Gastroesophageal sphincter (tissue), 4 donors: Measurements from ENCODE around the gene FGF14. TPM values are rescaled to one million over a fixed set of nuclear protein-coding genes. Genes with fewer than 3 reads are reported as not detected.

Experiments
- ATAC-seq: fragments of 150-250 bp; one replicate; pipeline ENCODE4 v1.9.1; 2016; ENCODE audit warnings: mild to moderate bottlenecking, moderate library complexity
- H3K27ac ChIP-seq, 4 donors: fragments of 200-600 bp; sonication (generic) in 3 of 4; 1 replicate in 3 of 4; 2 replicates in 1 of 4; pipeline ENCODE4 v1.5.1; 2016 to 2019
- H3K27me3 ChIP-seq: fragments of 200-600 bp; sonication (generic); one replicate; pipeline ENCODE4 v1.5.1; 2019
- H3K36me3 ChIP-seq, 2 donors: fragments of 200-600 bp; sonication (generic); one replicate each; pipeline ENCODE4 v1.5.1; 2019; ENCODE audit warnings: control low read depth in 1 of 2
- H3K4me1 ChIP-seq, 3 donors: fragments of 200-600 bp; sonication (generic); 1 replicate in 2 of 3; 2 replicates in 1 of 3; pipeline ENCODE4 v1.5.1; 2016 to 2019; ENCODE audit warnings: control low read depth in 2 of 3
- H3K4me3 ChIP-seq, 2 donors: fragments of 200-600 bp; sonication (generic); one replicate each; pipeline ENCODE4 v1.5.1; 2019; ENCODE audit warnings: mild to moderate bottlenecking in 1 of 2, moderate library complexity in 1 of 2
- H3K9me3 ChIP-seq, 3 donors: fragments of 200-600 bp; sonication (generic); one replicate each; pipeline ENCODE4 v1.5.1; 2017 to 2019; ENCODE audit warnings: control low read depth in 2 of 3
- CTCF ChIP-seq, 4 experiments: fragments of 200-600 bp in 2 of 4; fragments of 450-650 bp in 2 of 4; sonication (generic) in 1 of 4; IDR thresholded peaks; one replicate each; pipeline ENCODE4 v1.5.1; 2017 to 2019; ENCODE audit warnings: antibody characterized with exemption in 4 of 4, mild to moderate bottlenecking in 2 of 4, moderate library complexity in 2 of 4
- EP300 ChIP-seq: sonication (generic); formaldehyde crosslinking; IDR thresholded peaks from one replicate; pipeline ENCODE4 v1.6.1; 2017; ENCODE audit warnings: antibody characterized with exemption, mild to moderate bottlenecking
- POLR2A ChIP-seq, 2 donors: fragments of 450-650 bp; IDR thresholded peaks; one replicate each; pipeline ENCODE4 v1.6.1; 2017; ENCODE audit warnings: antibody characterized with exemption in 2 of 2, mild to moderate bottlenecking in 2 of 2, moderate library complexity in 1 of 2
- POLR2AphosphoS5 ChIP-seq: sonication (generic); formaldehyde crosslinking; IDR thresholded peaks from one replicate; pipeline ENCODE4 v1.6.1; 2017; ENCODE audit warnings: antibody characterized with exemption
- WGBS, 2 donors: methylation state at CpG; one replicate each; pipeline ENCODE4 v1.1.5; 2018; ENCODE audit warnings: low coverage in 1 of 2; 5-methylcytosine and 5-hydroxymethylcytosine counted together
- total RNA-seq, 4 donors: library from RNA; depleted of rRNA; stranded (reverse); fragments of >200 nt; gene quantifications; one replicate each; pipeline ENCODE4 v1.1.0, GENCODE V29; 2016

The FGF14 gene
- total RNA-seq, 4 donors from 2014 or later: 0.31 to 2.0 (median 0.95) TPM

- Histone ChIP-seq H3K4me3 (peak overlapping the region; percentile 48 to 64), H3K36me3 (no peaks in the 10 kb centered on the region), H3K27ac (peak overlapping the region in 3 of 4 donors; percentile 49 to 82 (median 65)), H3K9me3 (no peaks in the 10 kb centered on the region), H3K4me1 (peaks cover 0 to 41% (median 0%) of the 10 kb centered on the region in 3 donors), H3K27me3 (peaks cover 39% of the 10 kb centered on the region)
- no peak for TF ChIP-seq EP300
- no peak for TF ChIP-seq POLR2AphosphoS5
- TF ChIP-seq POLR2A (IDR thresholded peaks at IDR 0.05): no peak
- peak in 1 of 4 experiments; percentile 36 for TF ChIP-seq CTCF (IDR thresholded peaks at IDR 0.05)
- WGBS, 2 donors: 0% methylated on average over 4 to 6 of the region's 58 CpGs
- ATAC-seq: peak; percentile 44
Observed at GRCh38 chr13:102399791-102400674, 1.8 kb downstream of the FGF14 start.

GRCh38 chr13:102395939-102396338, 5.9 kb downstream of the FGF14 start:
- Histone ChIP-seq H3K27me3 (peaks cover 17% of the 10 kb centered on the region), H3K27ac (peak overlapping the region in 2 of 4 donors; percentile 82 to 90), H3K36me3 (no peaks in the 10 kb centered on the region), H3K4me3 (no peak overlapping the region), H3K4me1 (peaks cover 0 to 36% (median 3%) of the 10 kb centered on the region in 3 donors), H3K9me3 (no peaks in the 10 kb centered on the region)
- 83 to 85% methylated on average over 1 to 2 of the region's 2 CpGs for WGBS, 2 donors
- TF ChIP-seq POLR2A (IDR thresholded peaks at IDR 0.05) (no peak), POLR2AphosphoS5 (no peak), CTCF (IDR thresholded peaks at IDR 0.05) (no peak), EP300 (no peak)
- no peak for ATAC-seq

GRCh38 chr13:102395174-102395573, 6.7 kb downstream of the FGF14 start:
- Histone ChIP-seq H3K4me1 (peaks cover 0 to 28% (median 3%) of the 10 kb centered on the region in 3 donors), H3K27me3 (peaks cover 9% of the 10 kb centered on the region), H3K27ac (peak overlapping the region; percentile 3 to 90 (median 82)), H3K36me3 (no peaks in the 10 kb centered on the region), H3K9me3 (no peaks in the 10 kb centered on the region), H3K4me3 (peak overlapping the region; percentile 74 to 85)
- whole genome bisulfite sequencing, 2 donors: 81 to 90% methylated on average over 6 to 10 of the region's 10 CpGs
- ATAC-seq: no peak
- TF ChIP-seq POLR2AphosphoS5 (no peak), CTCF (IDR thresholded peaks at IDR 0.05) (no peak), POLR2A (IDR thresholded peaks at IDR 0.05) (no peak), EP300 (no peak)

- peak overlapping the region; percentile 3 to 90 (median 82) for H3K27ac ChIP-seq
- TF ChIP-seq EP300 (no peak), POLR2AphosphoS5 (peak; percentile 87), CTCF (IDR thresholded peaks at IDR 0.05) (peak in 1 of 4 experiments; percentile 50), POLR2A (IDR thresholded peaks at IDR 0.05) (peak in 1 of 2 donors; percentile 31)
- H3K4me3 ChIP-seq: peak overlapping the region; percentile 74 to 85
- 0% methylated on average over 8 of the region's 72 CpGs; no CpG with 5 or more reads in 1 of the 2 donors for WGBS, 2 donors
- peaks cover 1% of the 10 kb centered on the region for H3K27me3 ChIP-seq
- H3K4me1 ChIP-seq: peaks cover 0 to 21% (median 3%) of the 10 kb centered on the region in 3 donors
- H3K9me3 ChIP-seq: no peaks in the 10 kb centered on the region
- no peaks in the 10 kb centered on the region for H3K36me3 ChIP-seq
- ATAC-seq: peak; percentile 93
Observed at GRCh38 chr13:102394158-102395053, 7.4 kb downstream of the FGF14 start.
